ENCODE data around the gene PARD6A. TPM values are rescaled to one million over a fixed set of nuclear protein-coding genes. Genes with fewer than 3 reads are reported as not detected.

The PARD6A gene
- total and polyA plus RNA-seq, 9 donors, result 0.53 to 12.9 (median 4.7) TPM

GRCh38 chr16:67654403-67654911 is 6.3 kb upstream of the PARD6A start:
- Histone ChIP-seq H3K4me3 (no peak overlapping the region), H3K27ac (no peak overlapping the region), H3K9me3 (no peaks in the 10 kb centered on the region), H3K36me3 (no peaks in the 10 kb centered on the region), H3K27me3 (peaks cover 4% of the 10 kb centered on the region), H3K4me1 (ENCODE audit: insufficient read depth) (peaks cover 13% of the 10 kb centered on the region)
- peak in 2 of 5 donors; percentile 18 to 39 for DNase-seq
- TF ChIP-seq, protein P1, sequence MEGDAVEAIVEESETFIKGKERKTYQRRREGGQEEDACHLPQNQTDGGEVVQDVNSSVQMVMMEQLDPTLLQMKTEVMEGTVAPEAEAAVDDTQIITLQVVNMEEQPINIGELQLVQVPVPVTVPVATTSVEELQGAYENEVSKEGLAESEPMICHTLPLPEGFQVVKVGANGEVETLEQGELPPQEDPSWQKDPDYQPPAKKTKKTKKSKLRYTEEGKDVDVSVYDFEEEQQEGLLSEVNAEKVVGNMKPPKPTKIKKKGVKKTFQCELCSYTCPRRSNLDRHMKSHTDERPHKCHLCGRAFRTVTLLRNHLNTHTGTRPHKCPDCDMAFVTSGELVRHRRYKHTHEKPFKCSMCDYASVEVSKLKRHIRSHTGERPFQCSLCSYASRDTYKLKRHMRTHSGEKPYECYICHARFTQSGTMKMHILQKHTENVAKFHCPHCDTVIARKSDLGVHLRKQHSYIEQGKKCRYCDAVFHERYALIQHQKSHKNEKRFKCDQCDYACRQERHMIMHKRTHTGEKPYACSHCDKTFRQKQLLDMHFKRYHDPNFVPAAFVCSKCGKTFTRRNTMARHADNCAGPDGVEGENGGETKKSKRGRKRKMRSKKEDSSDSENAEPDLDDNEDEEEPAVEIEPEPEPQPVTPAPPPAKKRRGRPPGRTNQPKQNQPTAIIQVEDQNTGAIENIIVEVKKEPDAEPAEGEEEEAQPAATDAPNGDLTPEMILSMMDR (IDR thresholded peaks at IDR 0.05), result no peak
- intact Hi-C loops (cut with DNase I), result loop anchor here in 1 of 4 donors (5.0 kb wide), 1 partner anchor 87 kb away; no protein-coding TSS in a partner anchor
- 34 to 53% (median 49%) methylated on average over 30 of the region's 30 CpGs for WGBS, 3 donors

GRCh38 chr16:67655363-67655762 is 5.4 kb upstream of the PARD6A start:
- no peak for DNase-seq
- WGBS, 3 donors, result 52 to 75% (median 61%) methylated on average over 4 of the region's 4 CpGs
- TF ChIP-seq, protein P1 (IDR thresholded peaks at IDR 0.05), result no peak
- no peak for TF ChIP-seq POLR2A (IDR thresholded peaks at IDR 0.05)
- no peak for TF ChIP-seq EP300 (IDR thresholded peaks at IDR 0.05)
- H3K36me3 ChIP-seq, result no peaks in the 10 kb centered on the region
- H3K4me1 ChIP-seq (ENCODE audit: insufficient read depth), result peaks cover 14% of the 10 kb centered on the region
- peaks cover 4% of the 10 kb centered on the region for H3K27me3 ChIP-seq
- H3K27ac ChIP-seq, result no peak overlapping the region
- intact Hi-C loops (cut with DNase I), result no loop called here
- no peak overlapping the region for H3K4me3 ChIP-seq
- no peaks in the 10 kb centered on the region for H3K9me3 ChIP-seq

- Histone ChIP-seq H3K4me1 (ENCODE audit: insufficient read depth) (peaks cover 14% of the 10 kb centered on the region), H3K4me3 (no peak overlapping the region), H3K27ac (no peak overlapping the region), H3K27me3 (peaks cover 4% of the 10 kb centered on the region), H3K36me3 (no peaks in the 10 kb centered on the region), H3K9me3 (no peaks in the 10 kb centered on the region)
- TF ChIP-seq, protein P1 (IDR thresholded peaks at IDR 0.05), result no peak
- TF ChIP-seq POLR2A (IDR thresholded peaks at IDR 0.05) (no peak), EP300 (IDR thresholded peaks at IDR 0.05) (no peak)
- DNase-seq, result peak in 1 of 5 donors; percentile 19
- intact Hi-C loops (cut with DNase I), result no loop called here
- WGBS, 3 donors, result 65 to 73% (median 72%) methylated on average over 9 of the region's 9 CpGs
Measured at GRCh38 chr16:67656344-67657016, 4.3 kb upstream of the PARD6A start.

- H3K36me3 ChIP-seq, result no peaks in the 10 kb centered on the region
- intact Hi-C loops (cut with DNase I), result no loop called here
- no peak overlapping the region for H3K4me3 ChIP-seq
- H3K27ac ChIP-seq, result no peak overlapping the region
- TF ChIP-seq POLR2A (IDR thresholded peaks at IDR 0.05), result no peak
- TF ChIP-seq, protein P1 (IDR thresholded peaks at IDR 0.05), result no peak
- no peak for TF ChIP-seq EP300 (IDR thresholded peaks at IDR 0.05)
- no peaks in the 10 kb centered on the region for H3K9me3 ChIP-seq
- peak in 1 of 5 donors; percentile 23 for DNase-seq
- no peaks in the 10 kb centered on the region for H3K27me3 ChIP-seq
- 81% methylated on average over 16 of the region's 16 CpGs for WGBS, 3 donors
- peaks cover 14% of the 10 kb centered on the region for H3K4me1 ChIP-seq (ENCODE audit: insufficient read depth)
Measured at GRCh38 chr16:67657017-67657608, 3.6 kb upstream of the PARD6A start.

All from ovary (tissue), 9 donors.